GM19463 (cell line): ENCODE data around the gene POLE.

Source experiments
- ATAC-seq: cut with Tn5 transposase; IDR thresholded peaks from one replicate; pipeline ENCODE4 v1.9.1; 2021; ENCODE audit warnings: mild to moderate bottlenecking, moderate library complexity; ENCODE audit not compliant: unreplicated experiment

POLE gene

DNA sequence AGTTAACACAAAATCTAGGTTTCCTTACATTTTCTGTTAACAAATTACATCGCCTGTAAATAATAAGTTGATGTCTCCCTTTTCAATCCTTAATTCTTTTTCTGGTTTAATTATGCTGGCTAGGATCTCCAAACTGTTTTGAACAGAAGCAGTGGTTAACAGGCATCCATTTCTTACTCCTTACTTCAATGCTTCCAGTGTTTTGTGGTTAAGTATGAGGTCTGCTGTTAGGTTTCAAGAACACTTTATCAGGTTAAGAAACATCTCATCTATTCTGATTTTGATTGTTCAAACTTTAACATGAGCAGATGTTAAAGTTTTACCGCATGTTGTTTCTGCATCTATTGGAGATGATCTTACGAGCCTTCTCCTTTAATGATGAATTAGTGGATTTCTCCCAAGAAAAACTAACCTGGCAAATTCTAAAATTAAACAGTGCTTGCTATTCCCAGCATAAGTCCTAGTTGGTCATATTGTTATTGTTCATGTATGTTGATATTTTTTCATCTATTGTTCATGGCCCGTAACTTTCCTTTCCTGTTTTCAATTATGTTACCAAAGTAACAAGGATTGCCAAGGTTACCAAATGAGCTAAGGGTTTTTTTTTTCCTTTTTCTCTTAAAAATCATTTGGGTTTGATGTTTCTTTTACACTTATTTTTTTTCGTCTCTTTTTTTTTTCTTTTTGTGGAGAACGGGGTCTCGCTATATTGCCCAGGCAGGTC lies 33.4 kb downstream of the POLE start:
- ATAC-seq, result no peak

DNA sequence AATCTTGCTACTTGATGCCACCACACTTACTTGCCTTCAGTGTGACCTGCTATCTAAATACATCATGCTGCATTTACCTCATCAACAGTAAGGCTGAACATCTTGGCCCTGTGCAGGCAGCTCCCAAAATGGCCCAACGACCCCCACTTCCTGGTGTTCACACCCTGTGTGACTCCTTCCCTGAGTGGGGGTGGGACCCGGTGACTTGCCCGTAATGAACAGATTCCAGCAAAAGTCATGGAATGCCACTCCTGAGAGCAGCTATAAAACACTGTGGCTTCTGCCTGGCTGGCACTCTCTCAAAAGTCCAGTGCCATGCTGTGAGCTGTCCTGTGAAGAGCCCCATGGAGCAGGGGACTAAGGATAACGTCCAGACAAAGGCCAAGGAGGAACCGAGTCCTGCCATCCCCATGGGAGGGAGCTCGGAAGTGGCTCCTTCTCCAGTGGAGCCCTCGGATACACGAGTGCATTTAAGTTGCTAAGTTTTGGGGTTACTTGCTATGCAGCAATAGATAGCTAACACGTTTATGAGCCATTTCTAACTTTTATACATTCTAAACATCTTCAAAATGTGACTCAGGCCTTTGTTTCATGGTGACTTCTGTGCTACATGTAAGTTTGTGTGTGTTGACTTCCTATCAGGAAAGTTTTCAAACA lies 35.6 kb downstream of the POLE start:
- ATAC-seq, result no peak

- ATAC-seq, result no peak
Measured at GRCh38 chr12:132649226-132649945, 37.8 kb downstream of the POLE start.

DNA sequence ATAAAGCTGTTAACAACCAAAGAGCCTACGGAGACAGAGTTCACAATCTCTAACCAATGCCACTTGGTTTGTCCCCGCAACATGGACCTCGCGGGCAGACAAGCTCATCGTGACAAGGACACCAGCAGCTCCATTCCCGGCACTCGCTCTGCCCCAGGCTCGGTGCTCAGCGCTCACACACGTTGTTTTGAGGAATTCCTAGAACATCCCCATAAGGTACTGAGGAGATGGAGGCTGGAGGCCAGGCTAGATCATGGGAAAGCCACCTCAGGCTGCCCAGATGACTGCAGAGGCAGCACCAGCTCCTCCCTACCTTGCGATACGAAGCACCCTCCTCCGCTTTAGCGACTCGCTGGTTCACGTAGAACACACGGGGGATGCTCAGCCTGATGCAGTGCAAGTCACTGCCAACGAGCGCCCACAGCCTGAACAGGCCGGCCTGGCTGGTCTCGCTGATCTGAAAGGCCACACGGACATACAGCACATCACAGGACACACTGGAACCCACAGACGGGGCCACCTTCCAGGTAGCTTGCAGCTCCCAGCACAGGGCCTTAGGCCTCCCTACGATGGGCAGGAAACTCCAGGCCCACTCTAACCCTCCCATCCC lies 38.4 kb downstream of the POLE start:
- ATAC-seq, result no peak

DNA sequence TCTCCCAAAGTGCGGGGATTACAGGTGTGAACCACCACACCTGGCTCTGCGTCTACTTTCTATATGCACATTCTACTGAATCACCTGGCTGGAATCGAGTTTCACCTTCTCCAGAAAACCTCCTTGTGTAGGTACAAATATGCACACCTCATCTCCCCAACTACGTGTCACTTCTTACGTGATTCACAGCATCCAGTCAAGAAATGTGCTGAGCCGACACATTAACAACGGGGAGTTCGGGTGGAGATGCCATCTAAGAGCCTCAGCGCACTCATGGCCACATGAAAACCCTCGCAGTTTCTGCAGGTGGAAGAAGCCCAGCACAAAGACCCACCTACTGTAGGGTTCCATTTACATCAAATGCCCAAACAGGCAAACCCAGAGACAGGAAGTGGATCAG lies 39.3 kb downstream of the POLE start:
- ATAC-seq, result no peak

DNA sequence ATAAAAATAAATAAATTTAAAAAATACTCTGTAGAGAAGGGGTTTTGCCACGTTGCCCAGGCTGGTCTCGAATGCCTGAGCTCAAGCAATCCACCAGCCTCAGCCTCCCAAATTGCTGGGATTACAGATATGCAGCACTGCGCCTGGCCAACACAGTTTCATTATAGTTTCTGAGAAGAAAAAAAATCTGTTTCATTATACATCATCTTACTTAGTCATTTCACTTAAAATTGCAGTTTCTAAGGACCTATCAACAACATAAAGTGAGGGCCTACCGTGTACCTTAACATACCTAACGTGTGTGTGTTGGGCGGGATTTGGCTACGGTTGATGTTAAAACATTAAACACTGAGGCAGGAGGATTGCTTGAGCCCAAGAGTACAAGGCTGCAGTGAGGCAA lies 40.3 kb downstream of the POLE start:
- ATAC-seq, result no peak

- no peak for ATAC-seq
Measured at GRCh38 chr12:132642846-132643835, 44.0 kb downstream of the POLE start.

DNA sequence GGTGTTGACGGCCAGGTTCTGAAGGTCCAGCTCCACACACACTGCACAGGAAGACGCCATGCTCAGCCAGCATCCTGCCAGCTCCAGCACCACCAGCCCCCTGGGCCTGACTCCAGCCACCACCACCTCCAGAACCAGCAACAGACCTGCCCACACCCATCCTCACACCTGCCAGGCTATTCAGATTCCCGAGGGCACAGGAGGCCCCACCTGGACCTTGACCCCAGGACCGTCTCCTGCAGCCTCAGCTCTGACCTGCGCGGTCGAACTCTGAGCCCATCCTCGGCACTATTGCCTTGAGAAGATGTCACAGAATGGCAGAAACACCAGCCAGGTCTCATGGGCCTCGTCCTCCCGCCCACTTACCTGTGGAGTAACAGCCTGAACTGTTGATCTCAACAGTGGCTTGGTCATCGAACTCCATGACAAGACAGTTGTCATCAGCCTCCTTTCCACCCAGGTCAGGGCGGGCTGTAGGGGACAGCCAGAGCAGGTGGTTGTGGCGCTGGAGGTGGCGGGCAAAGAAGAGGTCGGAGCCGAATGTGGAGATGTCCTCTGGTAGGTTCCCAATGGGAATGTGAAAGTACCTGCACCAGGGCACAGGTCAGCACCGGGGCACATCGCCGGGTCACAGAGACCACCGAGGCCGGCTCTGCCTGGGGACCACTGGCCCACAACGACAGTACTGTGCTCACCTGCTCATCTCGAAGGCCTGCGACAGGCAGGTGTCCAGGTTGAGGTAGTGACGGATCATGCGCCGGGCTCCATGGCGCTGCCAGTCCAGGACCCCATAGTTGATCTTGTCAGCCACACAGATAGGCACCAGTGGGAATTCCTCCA lies 45.1 kb downstream of the POLE start:
- ATAC-seq, result no peak

DNA sequence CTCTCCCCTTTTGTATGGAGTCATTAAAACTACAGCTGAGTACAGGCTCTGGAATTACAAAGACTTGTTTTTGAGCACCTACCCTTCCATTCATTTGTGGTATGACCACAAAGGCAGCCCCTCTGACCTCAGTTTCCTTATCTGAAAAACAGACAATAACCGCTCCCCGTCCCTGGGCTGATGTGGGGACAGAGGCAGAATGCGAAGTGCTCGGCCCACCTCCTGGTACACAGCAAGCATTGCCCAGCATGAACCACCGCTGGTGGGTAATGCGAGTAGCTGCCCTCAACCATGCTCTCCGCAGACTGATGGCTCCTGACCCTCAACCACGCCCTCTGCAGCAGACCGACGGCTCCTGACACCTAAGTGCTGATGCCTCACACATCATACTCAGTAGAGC lies 46.2 kb downstream of the POLE start:
- ATAC-seq, result no peak

GRCh38 chr12:132639956-132640520 lies 47.1 kb downstream of the POLE start:
- ATAC-seq, result no peak

GRCh38 chr12:132638541-132639408 lies 48.4 kb downstream of the POLE start:
- no peak for ATAC-seq

- ATAC-seq, result no peak
Measured at GRCh38 chr12:132637811-132638210, 49.3 kb downstream of the POLE start.

- ATAC-seq, result no peak
Measured at GRCh38 chr12:132635076-132635955, 51.8 kb downstream of the POLE start.

- ATAC-seq, result no peak
Measured at GRCh38 chr12:132634411-132634990, 52.6 kb downstream of the POLE start.

DNA sequence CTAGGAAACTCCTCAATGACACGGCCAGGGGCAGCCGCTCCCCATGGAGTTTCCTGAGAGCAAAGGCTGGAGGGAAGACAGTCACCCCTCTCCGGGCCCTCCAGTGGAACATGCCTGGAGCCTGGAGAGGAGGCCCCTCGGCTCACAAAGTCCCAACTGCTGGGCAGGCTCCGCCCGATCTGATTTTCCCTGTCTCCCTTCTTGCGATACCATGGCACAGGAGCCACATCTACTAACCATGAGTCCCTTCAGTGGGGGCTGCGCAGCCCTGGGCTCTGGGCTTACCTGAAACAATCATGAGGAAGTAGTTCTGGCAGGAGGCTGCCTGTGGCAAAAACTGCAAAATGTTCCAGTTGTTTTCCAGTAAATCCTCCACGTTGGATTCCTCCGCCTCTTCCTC lies 53.2 kb downstream of the POLE start:
- ATAC-seq, result no peak

DNA sequence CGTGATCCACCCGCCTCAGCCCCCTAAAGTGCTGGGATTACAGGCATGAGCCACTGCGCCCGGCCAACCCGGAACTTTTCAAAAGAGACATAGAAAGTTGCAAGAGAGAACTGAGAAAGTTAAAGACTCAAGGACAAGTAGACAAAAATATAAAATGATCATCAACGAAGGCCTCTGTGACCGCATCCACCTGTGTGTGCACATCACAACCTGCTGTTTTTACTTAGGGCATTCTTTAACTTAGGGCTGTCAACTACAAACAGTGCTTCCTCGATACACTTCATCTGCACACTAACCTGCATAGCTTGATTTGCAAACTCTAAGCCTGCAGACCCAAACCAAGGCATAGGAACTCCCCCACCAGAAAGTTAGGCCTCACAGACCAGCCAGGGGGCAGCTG lies 53.7 kb downstream of the POLE start:
- ATAC-seq, result peak; percentile 58
